IMR-90 (cell line): ENCODE results near the gene PLOD1. TPM values are rescaled to one million over a fixed set of nuclear protein-coding genes. Genes with fewer than 3 reads are reported as not detected.

ENCODE experiments used
- ATAC-seq: fragments of 200-7000 bp; cut with Tn5 transposase; 2 replicates; pipeline ENCODE4 v1.9.1; 2020; ENCODE audit warnings: low read depth, mild to moderate bottlenecking, moderate library complexity
- BruUV-seq: library from RNA; stranded (reverse); fragments of 400-500 nt; replicated peaks from 2 replicates; lab custom pipeline; 2021; lab: Mats Ljungman, UMichigan
- CTCF ChIA-PET: fragments of 300-600 bp; formaldehyde crosslinking; extraction: SDS; loops from one replicate; lab custom pipeline; 2021; ENCODE audit warnings: antibody characterized with exemption; lab: Yijun Ruan, JAX
- POLR2A ChIA-PET: fragments of 300-600 bp; sonication (Branson Sonifier 250); formaldehyde crosslinking; loops from one replicate; lab custom pipeline; 2022; ENCODE audit warnings: antibody characterized with exemption; ENCODE audit not compliant: unreplicated experiment; lab: Charles Lee
- DNase-seq: peaks from one replicate; pipeline ENCODE4 v3.0.0; 2013
- H2AFZ ChIP-seq: replicated peaks from 2 replicates; pipeline ENCODE3; 2013; ENCODE audit warnings: low read length, mild to moderate bottlenecking; ENCODE audit not compliant: poor library complexity
- H2AK5ac ChIP-seq: 2 replicates; pipeline ENCODE4 v1.6.1; 2013; ENCODE audit warnings: low read depth, low read length, inconsistent platforms
- H2AK9ac ChIP-seq: replicated peaks from 2 replicates; pipeline ENCODE3; 2013; ENCODE audit warnings: mild to moderate bottlenecking, low read depth, low read length, moderate library complexity; ENCODE audit not compliant: poor library complexity
- H2BK120ac ChIP-seq: 2 replicates; pipeline ENCODE4 v1.6.1; 2013; ENCODE audit warnings: low read depth, low read length, inconsistent platforms
- H2BK15ac ChIP-seq: 3 replicates; pipeline ENCODE4 v1.6.1; 2013; ENCODE audit warnings: low read depth, low read length, inconsistent platforms
- H2BK20ac ChIP-seq: 2 replicates; pipeline ENCODE4 v1.6.1; 2013; ENCODE audit warnings: low read depth, mild to moderate bottlenecking, inconsistent platforms, low read length, moderate library complexity
- H2BK5ac ChIP-seq: 2 replicates; pipeline ENCODE4 v1.6.1; 2013; ENCODE audit warnings: mild to moderate bottlenecking, low read depth, low read length, inconsistent platforms; ENCODE audit not compliant: poor library complexity, severe bottlenecking
- H3K14ac ChIP-seq: replicated peaks from 2 replicates; pipeline ENCODE4 v1.6.1; 2013; ENCODE audit warnings: low read depth, low read length, inconsistent platforms
- H3K18ac ChIP-seq: 2 replicates; pipeline ENCODE4 v1.6.1; 2013; ENCODE audit warnings: low read depth, low read length, control low read depth
- H3K23ac ChIP-seq: 2 replicates; pipeline ENCODE4 v1.6.1; 2013; ENCODE audit warnings: low read depth, low read length, inconsistent platforms
- H3K27ac ChIP-seq: 2 replicates; pipeline ENCODE4 v1.5.1; 2013; ENCODE audit warnings: mild to moderate bottlenecking, control low read depth, low read length; ENCODE audit not compliant: insufficient read depth
- H3K27me3 ChIP-seq: 2 replicates; pipeline ENCODE4 v1.6.1; 2013; ENCODE audit warnings: low read length; ENCODE audit not compliant: control insufficient read depth, insufficient read depth
- H3K36me3 ChIP-seq: 2 replicates; pipeline ENCODE4 v1.6.1; 2013; ENCODE audit warnings: low read length, mixed read lengths; ENCODE audit not compliant: control insufficient read depth, insufficient read depth
- H3K4ac ChIP-seq: 2 replicates; pipeline ENCODE4 v1.6.1; 2013; ENCODE audit warnings: low read depth, low read length, inconsistent platforms
- H3K4me1 ChIP-seq: 2 replicates; pipeline ENCODE4 v1.6.1; 2013; ENCODE audit warnings: low read length, mixed read lengths; ENCODE audit not compliant: control insufficient read depth, insufficient read depth
- H3K4me2 ChIP-seq: 2 replicates; pipeline ENCODE4 v1.6.1; 2013; ENCODE audit warnings: low read depth, mild to moderate bottlenecking, control low read depth, low read length, moderate library complexity
- H3K4me3 ChIP-seq: 2 replicates; pipeline ENCODE4 v1.5.1; 2013; ENCODE audit warnings: low read depth, mild to moderate bottlenecking, control low read depth, low read length, moderate library complexity; ENCODE audit not compliant: insufficient read depth
- H3K56ac ChIP-seq: 2 replicates; pipeline ENCODE4 v1.6.1; 2013; ENCODE audit warnings: low read length, inconsistent platforms; ENCODE audit not compliant: insufficient read depth; ENCODE audit errors: extremely low read depth
- H3K79me1 ChIP-seq, 2 experiments: 2 replicates each; pipeline ENCODE4 v1.6.1; 2013; ENCODE audit warnings: low read length in 2 of 2, inconsistent platforms in 1 of 2, low read depth in 1 of 2
- H3K9ac ChIP-seq: 2 replicates; pipeline ENCODE4 v1.6.1; 2013; ENCODE audit warnings: low read depth, low read length, control low read depth
- H3K9me1 ChIP-seq: 2 replicates; pipeline ENCODE4 v1.6.1; 2013; ENCODE audit warnings: low read length, inconsistent platforms; ENCODE audit not compliant: insufficient read depth
- H3K9me3 ChIP-seq: 2 replicates; pipeline ENCODE4 v1.6.1; 2013; ENCODE audit warnings: low read length; ENCODE audit not compliant: control insufficient read depth, insufficient read depth
- H4K20me1 ChIP-seq: 2 replicates; pipeline ENCODE4 v1.6.1; 2013; ENCODE audit warnings: low read length, inconsistent platforms; ENCODE audit not compliant: insufficient read depth
- H4K5ac ChIP-seq: 2 replicates; pipeline ENCODE4 v1.6.1; 2013; ENCODE audit warnings: mild to moderate bottlenecking, low read depth, low read length, control low read depth
- H4K8ac ChIP-seq, 2 experiments: 2 replicates each; pipeline ENCODE4 v1.6.1; 2013; ENCODE audit warnings: low read depth in 2 of 2, low read length in 2 of 2, control low read depth in 1 of 2, inconsistent platforms in 1 of 2
- H4K91ac ChIP-seq: 2 replicates; pipeline ENCODE4 v1.6.1; 2013; ENCODE audit warnings: low read depth, low read length, inconsistent platforms; ENCODE audit not compliant: insufficient read depth
- BHLHE40 ChIP-seq: fragments of 150-350 bp; IDR thresholded peaks from 2 replicates; pipeline ENCODE4 v1.6.1; 2016; ENCODE audit warnings: mild to moderate bottlenecking, low read depth, low read length
- MAFK ChIP-seq: IDR thresholded peaks from 2 replicates; pipeline ENCODE4 v1.6.1; 2012; ENCODE audit warnings: low read depth, low read length, improper control_type of control experiment
- MAZ ChIP-seq: IDR thresholded peaks from 2 replicates; pipeline ENCODE4 v1.6.1; 2012; ENCODE audit warnings: low read depth, mild to moderate bottlenecking, low read length, improper control_type of control experiment, moderate library complexity, borderline replicate concordance
- NFE2L2 ChIP-seq: fragments of 150-350 bp; IDR thresholded peaks from 2 replicates; pipeline ENCODE4 v1.6.1; 2016; ENCODE audit warnings: low read depth, mild to moderate bottlenecking, low read length
- POLR2A ChIP-seq: IDR thresholded peaks from 2 replicates; pipeline ENCODE4 v1.6.1; 2012; ENCODE audit warnings: mild to moderate bottlenecking, low read depth, low read length
- RAD21 ChIP-seq: IDR thresholded peaks from 2 replicates; pipeline ENCODE4 v1.6.1; 2012; ENCODE audit warnings: low read length, improper control_type of control experiment
- RCOR1 ChIP-seq: IDR thresholded peaks from 2 replicates; pipeline ENCODE4 v1.6.1; 2012; ENCODE audit warnings: mild to moderate bottlenecking, low read length, improper control_type of control experiment; ENCODE audit not compliant: insufficient replicate concordance
- RFX5 ChIP-seq: IDR thresholded peaks from 2 replicates; pipeline ENCODE4 v1.8.0; 2012; ENCODE audit warnings: low read depth, mild to moderate bottlenecking, low read length, moderate library complexity
- WGBS, 2 experiments: methylation state at CpG; one replicate each; pipeline versions ENCODE4 v1.1.5 to v1.1.7; 2013; ENCODE audit warnings: missing lambda C conversion rate in 2 of 2; ENCODE audit not compliant: insufficient read length in 1 of 2; ENCODE audit errors: extremely low coverage in 2 of 2; 5-methylcytosine and 5-hydroxymethylcytosine counted together
- dilution Hi-C: fragments of 300-500 bp; cut with HindIII; formaldehyde crosslinking; loops from one replicate; pipeline ENCODE4 v1.14.3; 2018; ENCODE audit warnings: low sequenced_read_pairs; ENCODE audit not compliant: unreplicated experiment
- in situ Hi-C: fragments of 300-500 bp; cut with MboI; formaldehyde crosslinking; loops from 3 replicates; pipeline ENCODE4 v1.14.3; 2019; ENCODE audit warnings: low sequenced_read_pairs, inconsistent platforms, mixed read lengths
- intact Hi-C: fragments of 100-400 bp; cut with micrococcal nuclease; formaldehyde crosslinking; loops from 2 replicates; pipeline ENCODE4 v1.10.0; 2022
- polyA plus RNA-seq, 3 experiments: library from polyadenylated mRNA; depleted of rRNA; stranded (reverse); fragments of >200 nt; gene quantifications; 2 replicates each; pipeline ENCODE4 v1.2.3, GENCODE V29; 2012; ENCODE audit warnings: low replicate concordance in 1 of 3
- total RNA-seq: library from RNA; depleted of rRNA; stranded (reverse); fragments of >200 nt; gene quantifications from 2 replicates; pipeline ENCODE4 v1.2.3, GENCODE V29; 2012
- TF ChIP-seq, protein P1 (sequence below): conservative IDR thresholded peaks from 2 replicates; pipeline ENCODE4 v1.5.1; 2012; ENCODE audit warnings: mild to moderate bottlenecking, low read depth, low read length, improper control_type of control experiment

PLOD1 gene
- total and polyA plus RNA-seq, 2 of the 4 experiments (the other 2 are of a cell fraction): 283 to 609 TPM

DNA sequence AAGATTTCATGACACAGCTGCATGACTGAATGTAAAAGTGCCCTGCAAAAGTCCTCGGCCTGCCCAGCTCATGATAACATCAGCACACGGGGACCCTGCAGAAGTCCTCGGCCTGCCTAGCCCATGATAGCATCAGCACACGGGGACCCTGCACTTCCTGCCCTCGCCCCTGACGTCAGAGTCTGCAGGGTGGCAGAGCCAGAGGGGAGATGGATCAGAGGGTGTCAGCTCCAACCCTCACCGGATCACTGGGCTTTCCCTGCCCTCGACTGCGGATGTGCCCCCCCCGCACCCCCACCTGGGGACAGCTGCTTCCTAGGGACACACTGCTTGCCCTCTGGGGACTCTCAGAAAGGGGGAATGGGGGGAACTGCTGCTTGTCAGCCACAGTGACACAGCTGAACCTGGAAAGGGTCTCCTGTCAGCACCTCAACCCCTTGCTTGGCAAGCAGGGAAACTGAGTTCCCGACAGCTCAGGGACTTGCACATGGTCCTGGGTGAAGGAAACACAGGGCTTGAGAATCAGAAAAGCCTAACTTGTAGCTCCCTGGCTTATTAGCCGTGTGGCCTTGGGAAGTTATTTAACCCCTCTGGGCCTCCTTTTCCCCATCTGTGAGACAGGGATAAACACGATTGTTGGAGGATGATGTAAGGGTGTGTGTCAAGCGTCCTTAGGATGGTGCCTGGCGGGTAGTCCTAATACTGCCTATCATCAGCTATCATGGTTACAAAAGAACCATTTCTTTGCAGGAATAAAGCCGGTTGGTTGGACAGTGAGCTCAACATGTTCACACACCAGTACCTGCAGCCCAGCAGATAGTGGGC is 76.4 kb downstream of the PLOD1 start:
- dilution Hi-C loops: no loop called here
- H3K9me3 ChIP-seq: no peaks in the 10 kb centered on the region
- H2BK5ac ChIP-seq: no peak overlapping the region
- H3K27me3 ChIP-seq: no peaks in the 10 kb centered on the region
- H3K18ac ChIP-seq: no peak overlapping the region
- no peak overlapping the region for H2BK120ac ChIP-seq
- H2BK15ac ChIP-seq: no peak overlapping the region
- no peak overlapping the region for H2AK5ac ChIP-seq
- no peak overlapping the region for H3K4me3 ChIP-seq
- no peak overlapping the region for H2BK20ac ChIP-seq
- no peaks in the 10 kb centered on the region; the same call in 1 of the 2 replicates for H3K9me1 ChIP-seq
- intact Hi-C loops: no loop called here
- no peak overlapping the region for H3K27ac ChIP-seq
- H4K5ac ChIP-seq: no peak overlapping the region
- no TSS peak for BruUV-seq
- H3K9ac ChIP-seq: no peak overlapping the region
- H3K4me1 ChIP-seq: peaks cover 2% of the 10 kb centered on the region; the same call in 1 of the 2 replicates
- in situ Hi-C loops: no loop called here
- TF ChIP-seq, protein P1, sequence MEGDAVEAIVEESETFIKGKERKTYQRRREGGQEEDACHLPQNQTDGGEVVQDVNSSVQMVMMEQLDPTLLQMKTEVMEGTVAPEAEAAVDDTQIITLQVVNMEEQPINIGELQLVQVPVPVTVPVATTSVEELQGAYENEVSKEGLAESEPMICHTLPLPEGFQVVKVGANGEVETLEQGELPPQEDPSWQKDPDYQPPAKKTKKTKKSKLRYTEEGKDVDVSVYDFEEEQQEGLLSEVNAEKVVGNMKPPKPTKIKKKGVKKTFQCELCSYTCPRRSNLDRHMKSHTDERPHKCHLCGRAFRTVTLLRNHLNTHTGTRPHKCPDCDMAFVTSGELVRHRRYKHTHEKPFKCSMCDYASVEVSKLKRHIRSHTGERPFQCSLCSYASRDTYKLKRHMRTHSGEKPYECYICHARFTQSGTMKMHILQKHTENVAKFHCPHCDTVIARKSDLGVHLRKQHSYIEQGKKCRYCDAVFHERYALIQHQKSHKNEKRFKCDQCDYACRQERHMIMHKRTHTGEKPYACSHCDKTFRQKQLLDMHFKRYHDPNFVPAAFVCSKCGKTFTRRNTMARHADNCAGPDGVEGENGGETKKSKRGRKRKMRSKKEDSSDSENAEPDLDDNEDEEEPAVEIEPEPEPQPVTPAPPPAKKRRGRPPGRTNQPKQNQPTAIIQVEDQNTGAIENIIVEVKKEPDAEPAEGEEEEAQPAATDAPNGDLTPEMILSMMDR: no peak
- TF ChIP-seq POLR2A: no peak
- TF ChIP-seq NFE2L2: no peak
- no peak for TF ChIP-seq MAFK
- TF ChIP-seq RCOR1: no peak
- no peak for TF ChIP-seq MAZ
- no peak for TF ChIP-seq RFX5
- no peak for TF ChIP-seq BHLHE40
- no peak for TF ChIP-seq RAD21
- 0 out of 4 replicates have a peak, but pooled peaks cover 0 to 2% of the 10 kb centered on the region in 2 experiments for H3K79me1 ChIP-seq
- H3K36me3 ChIP-seq: peaks cover 51% of the 10 kb centered on the region
- H4K20me1 ChIP-seq: no peaks in the 10 kb centered on the region
- DNase-seq (no peak), ATAC-seq (no peak)
- ChIA-PET POLR2A (no interaction called here), CTCF (interaction anchor here (1.2 kb wide), 1 partner anchor 11 kb away, joined by 3 read pairs; no protein-coding TSS in a partner anchor)
- no peak overlapping the region for H2AK9ac ChIP-seq
- no peak overlapping the region for H3K4ac ChIP-seq
- no peak overlapping the region for H3K14ac ChIP-seq
- H3K23ac ChIP-seq: no peak overlapping the region
- H3K56ac ChIP-seq: no peak overlapping the region
- H2AFZ ChIP-seq: no peak overlapping the region
- no peak overlapping the region for H4K91ac ChIP-seq
- WGBS, 2 experiments: 96% methylated on average over 4 of the region's 16 CpGs; no CpG with 5 or more reads in 1 of the 2 experiments
- no peak overlapping the region for H3K4me2 ChIP-seq
- no peak overlapping the region for H4K8ac ChIP-seq
